Astrocyte of the spinal cord (primary cell): ENCODE data around the gene TFF2.

Experiments
- DNase-seq: peaks from one replicate; pipeline ENCODE4 v3.0.0; 2011; ENCODE audit warnings: low read depth, low spot score
- H3K4me3 ChIP-seq: 2 replicates; pipeline ENCODE4 v1.5.1; 2011; ENCODE audit warnings: low read depth, mild to moderate bottlenecking, low read length, moderate library complexity
- in situ Hi-C: cut with HindIII; loops from 2 replicates; pipeline ENCODE4 v1.10.0; 2017; ENCODE audit warnings: low sequenced_read_pairs
- TF ChIP-seq, protein P1 (sequence below): IDR thresholded peaks from 2 replicates; pipeline ENCODE4 v1.5.1; 2012; ENCODE audit warnings: low read depth, mild to moderate bottlenecking, low read length, inconsistent platforms

The TFF2 gene

DNA sequence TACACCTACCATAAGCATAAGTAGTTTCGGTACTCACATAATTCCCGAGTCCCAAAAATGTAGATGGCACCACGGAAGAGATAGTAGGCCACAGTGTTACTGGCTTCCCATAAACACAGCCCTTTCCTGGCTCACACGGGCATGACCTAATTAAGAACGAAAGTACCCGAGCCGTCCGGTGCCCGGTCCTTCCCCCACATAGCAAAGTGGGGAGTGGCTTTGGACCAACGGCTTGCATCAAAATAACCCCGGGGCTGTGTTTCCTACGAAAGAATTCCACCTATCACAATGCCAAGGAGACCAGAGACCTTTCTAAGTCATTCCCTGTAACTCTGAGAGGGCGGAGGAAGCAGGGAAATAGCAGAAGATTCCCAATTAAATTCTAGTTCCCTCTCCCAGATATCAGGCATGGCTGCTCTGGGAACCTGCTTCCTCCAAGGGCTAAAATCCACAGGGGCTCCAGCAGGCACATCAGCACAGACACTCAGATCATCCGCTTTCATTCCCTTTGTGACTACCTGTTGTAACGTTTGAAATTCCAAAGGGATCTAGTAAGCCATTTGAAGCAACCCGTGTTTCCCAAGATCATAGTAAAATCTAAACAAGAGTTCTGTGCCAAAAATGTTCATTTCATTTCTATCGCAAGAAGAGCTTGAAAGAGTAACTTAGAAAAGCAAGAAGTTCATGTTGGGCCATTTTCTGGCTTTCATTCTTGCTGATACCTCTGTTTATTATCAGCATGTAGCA is 45.3 kb upstream of the TFF2 start, which contains the start of gene TMPRSS3:
TSS of gene TMPRSS3 (minus strand) at position 148 of the 747 bp plus-strand sequence. CDS start 635 bp downstream, outside the sequence.
- no peak within 1 kb of the TSS for H3K4me3 ChIP-seq
- TF ChIP-seq, protein P1, sequence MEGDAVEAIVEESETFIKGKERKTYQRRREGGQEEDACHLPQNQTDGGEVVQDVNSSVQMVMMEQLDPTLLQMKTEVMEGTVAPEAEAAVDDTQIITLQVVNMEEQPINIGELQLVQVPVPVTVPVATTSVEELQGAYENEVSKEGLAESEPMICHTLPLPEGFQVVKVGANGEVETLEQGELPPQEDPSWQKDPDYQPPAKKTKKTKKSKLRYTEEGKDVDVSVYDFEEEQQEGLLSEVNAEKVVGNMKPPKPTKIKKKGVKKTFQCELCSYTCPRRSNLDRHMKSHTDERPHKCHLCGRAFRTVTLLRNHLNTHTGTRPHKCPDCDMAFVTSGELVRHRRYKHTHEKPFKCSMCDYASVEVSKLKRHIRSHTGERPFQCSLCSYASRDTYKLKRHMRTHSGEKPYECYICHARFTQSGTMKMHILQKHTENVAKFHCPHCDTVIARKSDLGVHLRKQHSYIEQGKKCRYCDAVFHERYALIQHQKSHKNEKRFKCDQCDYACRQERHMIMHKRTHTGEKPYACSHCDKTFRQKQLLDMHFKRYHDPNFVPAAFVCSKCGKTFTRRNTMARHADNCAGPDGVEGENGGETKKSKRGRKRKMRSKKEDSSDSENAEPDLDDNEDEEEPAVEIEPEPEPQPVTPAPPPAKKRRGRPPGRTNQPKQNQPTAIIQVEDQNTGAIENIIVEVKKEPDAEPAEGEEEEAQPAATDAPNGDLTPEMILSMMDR, result no peak
- DNase-seq, result no peak
- in situ Hi-C loops, result no loop called here

DNA sequence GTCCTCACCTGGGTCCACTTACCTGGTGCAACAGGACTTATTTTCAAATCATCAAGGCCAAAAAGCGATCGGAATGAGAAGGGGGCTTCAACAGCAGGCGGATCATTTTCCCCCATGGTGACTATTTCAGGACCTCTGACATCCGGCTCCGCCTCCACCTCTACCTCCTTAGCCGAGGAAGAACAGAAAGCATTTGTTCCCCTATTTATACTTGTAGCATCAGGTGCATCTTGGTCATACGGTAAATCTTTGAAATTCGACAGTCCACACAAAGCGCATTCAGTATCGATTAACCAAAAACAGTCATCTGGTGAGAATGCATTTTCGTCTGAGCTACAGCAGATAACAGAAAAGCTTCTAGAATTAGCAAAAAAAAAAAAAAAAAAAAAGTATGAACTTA is 44.5 kb upstream of the TFF2 start:
- TF ChIP-seq, protein P1, result no peak
- no peak overlapping the region for H3K4me3 ChIP-seq
- in situ Hi-C loops, result no loop called here
- no peak for DNase-seq

DNA sequence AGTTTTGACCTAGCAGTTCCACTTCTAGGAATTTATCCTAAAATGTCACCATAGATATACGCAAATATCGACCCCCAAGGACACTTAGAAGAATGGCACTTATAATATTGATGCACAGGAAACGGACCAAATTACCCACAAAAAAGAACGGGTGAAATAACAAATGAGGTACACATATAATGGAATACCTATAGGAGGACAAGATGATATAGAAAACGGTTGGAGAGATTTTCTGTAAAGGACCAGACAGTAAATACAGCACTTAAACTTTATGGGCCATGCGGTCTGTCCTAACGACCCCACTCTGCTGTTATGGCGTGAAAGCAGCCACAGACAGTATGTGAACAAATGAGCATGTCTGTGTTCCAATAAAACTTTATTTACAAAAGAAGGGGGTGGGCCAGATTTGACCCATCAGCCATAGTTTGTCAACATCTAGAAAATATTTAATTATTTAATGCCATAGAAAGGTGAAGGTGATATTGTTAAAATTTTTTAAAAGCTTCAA is 42.7 kb upstream of the TFF2 start:
- no peak overlapping the region for H3K4me3 ChIP-seq
- no peak for DNase-seq
- in situ Hi-C loops, result no loop called here
- TF ChIP-seq, protein P1, result no peak

DNA sequence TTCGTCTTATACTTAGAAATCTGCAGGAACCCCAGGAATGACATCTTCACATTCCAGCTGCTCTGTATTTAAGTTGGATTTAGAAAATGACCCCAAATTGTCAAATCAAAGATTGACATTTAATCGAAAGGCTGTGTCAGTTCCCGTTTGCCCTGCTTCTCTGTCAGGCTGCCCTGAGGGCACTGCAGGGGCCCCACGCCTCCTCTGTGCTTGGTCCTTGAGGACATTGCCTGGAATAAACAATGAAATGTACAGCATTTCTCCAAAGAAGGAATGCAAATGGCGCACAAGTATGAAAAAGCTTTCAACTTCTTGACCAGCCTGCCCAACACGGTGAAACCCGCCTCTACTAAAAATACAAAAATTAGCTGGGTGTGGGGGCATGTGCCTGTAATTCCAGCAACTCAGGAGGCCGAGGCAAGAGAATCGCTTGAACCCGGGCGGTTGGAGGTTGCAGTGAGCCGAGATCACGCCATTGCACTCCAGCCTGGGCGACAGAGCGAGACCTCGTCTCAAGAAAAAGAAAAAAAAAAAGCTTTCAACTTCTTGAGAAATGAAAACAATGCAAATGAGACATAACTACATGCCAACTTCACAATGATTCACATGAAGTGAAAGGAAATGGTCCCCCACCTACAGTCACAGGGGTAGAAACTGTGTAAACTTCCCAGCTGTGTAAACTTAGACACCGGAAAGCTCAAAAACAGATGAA is 42.1 kb upstream of the TFF2 start:
- in situ Hi-C loops, result no loop called here
- DNase-seq, result peak; percentile 43
- no peak overlapping the region for H3K4me3 ChIP-seq
- TF ChIP-seq, protein P1, result no peak

DNA sequence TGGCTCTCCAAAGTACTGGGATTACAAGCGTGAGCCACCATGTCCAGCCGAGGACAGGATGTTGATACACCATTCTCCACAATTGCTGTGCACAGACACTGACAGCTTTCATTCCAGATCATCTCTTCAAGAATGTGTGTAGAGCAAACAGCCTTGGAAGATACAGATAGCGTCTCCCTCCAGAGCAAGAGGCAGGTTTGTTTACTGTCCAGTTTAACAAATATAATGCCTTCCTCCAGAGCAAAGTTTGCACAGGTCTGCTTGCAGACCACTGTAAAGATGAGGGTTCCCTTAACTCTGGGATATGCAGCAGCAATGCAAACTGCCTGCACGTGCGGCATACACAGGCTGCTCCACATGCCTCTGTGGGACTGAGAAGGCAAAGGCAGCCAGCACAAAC is 40.5 kb upstream of the TFF2 start:
- TF ChIP-seq, protein P1, result no peak
- DNase-seq, result no peak
- H3K4me3 ChIP-seq, result no peak overlapping the region
- in situ Hi-C loops, result no loop called here

DNA sequence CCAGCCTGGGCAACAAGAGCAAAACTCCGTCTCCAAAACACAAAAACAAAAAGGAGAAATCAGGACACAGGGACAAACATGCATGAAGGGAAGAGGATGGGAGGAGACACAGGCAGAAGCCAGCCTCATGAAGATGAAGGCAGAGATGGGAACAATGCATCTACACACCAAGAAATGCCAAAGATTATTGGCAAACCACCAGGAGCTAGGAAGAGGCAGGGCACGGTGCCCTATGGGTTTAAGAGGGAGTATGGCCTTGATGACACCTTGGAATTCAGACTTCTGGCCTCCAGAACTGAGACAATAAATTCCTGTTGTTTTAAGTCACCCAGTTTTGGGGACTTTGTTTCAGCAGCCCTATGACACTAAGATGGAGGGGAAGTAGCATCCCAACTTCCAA is 39.9 kb upstream of the TFF2 start:
- TF ChIP-seq, protein P1, result no peak
- H3K4me3 ChIP-seq, result no peak overlapping the region
- DNase-seq, result no peak
- in situ Hi-C loops, result no loop called here
